HepG2 (cell line): ENCODE results near the gene NBEA. TPM values are rescaled to one million over a fixed set of nuclear protein-coding genes. Genes with fewer than 3 reads are reported as not detected.

ENCODE experiments used
- ARID4A ChIP-seq: sonication (generic); formaldehyde crosslinking; IDR thresholded peaks from 2 replicates; pipeline ENCODE4 v1.5.0; 2020; ENCODE audit warnings: mild to moderate bottlenecking, missing genetic modification reagents, borderline replicate concordance
- ATF7-NPFF ChIP-seq: sonication (generic); formaldehyde crosslinking; IDR thresholded peaks from 2 replicates; pipeline ENCODE4 v1.8.1; 2023; ENCODE audit warnings: mild to moderate bottlenecking, low read depth, missing genetic modification reagents, moderate library complexity
- BRD4 ChIP-seq: sonication (generic); formaldehyde crosslinking; IDR thresholded peaks from 2 replicates; pipeline ENCODE4 v1.4.0; 2020; ENCODE audit warnings: missing genetic modification reagents
- GTF2F1 ChIP-seq: fragments of 150-350 bp; IDR thresholded peaks from 2 replicates; pipeline ENCODE4 v1.6.1; 2014; ENCODE audit warnings: low read length
- HNRNPH1 ChIP-seq: fragments of 200-400 bp; formaldehyde crosslinking; optimal IDR thresholded peaks from 2 replicates; pipeline ENCODE3; 2017; ENCODE audit warnings: mild to moderate bottlenecking, low read depth, low read length
- JDP2 ChIP-seq: sonication (generic); formaldehyde crosslinking; IDR thresholded peaks from 2 replicates; pipeline ENCODE4 v1.8.1; 2022; ENCODE audit warnings: missing genetic modification reagents, borderline replicate concordance
- KDM3A ChIP-seq: IDR thresholded peaks from 2 replicates; pipeline ENCODE4 v1.6.1; 2018; ENCODE audit warnings: low read depth, missing compliant biosample characterization
- KLF16 ChIP-seq, 2 experiments: sonication (generic) in 1 of 2; formaldehyde crosslinking in 1 of 2; IDR thresholded peaks; 2 replicates each; pipeline versions ENCODE4 v1.6.1 to v1.8.0; 2016 to 2023; ENCODE audit warnings: missing genetic modification reagents in 2 of 2, missing compliant biosample characterization in 1 of 2
- PREB ChIP-seq: sonication (generic); formaldehyde crosslinking; IDR thresholded peaks from 2 replicates; pipeline ENCODE4 v1.4.0; 2020; ENCODE audit warnings: missing genetic modification reagents
- RNF219 ChIP-seq: sonication (generic); formaldehyde crosslinking; IDR thresholded peaks from 2 replicates; pipeline ENCODE4 v1.5.0; 2020; ENCODE audit warnings: mild to moderate bottlenecking, missing genetic modification reagents
- SMAD1 ChIP-seq: sonication (generic); formaldehyde crosslinking; IDR thresholded peaks from 2 replicates; pipeline ENCODE4 v1.4.0; 2020; ENCODE audit warnings: missing genetic modification reagents, low read depth, mild to moderate bottlenecking, borderline replicate concordance
- TGIF2 ChIP-seq: IDR thresholded peaks from 2 replicates; pipeline ENCODE4 v1.6.1; 2016; ENCODE audit warnings: control low read depth, missing compliant biosample characterization
- TIGD3 ChIP-seq: sonication (generic); formaldehyde crosslinking; IDR thresholded peaks from 2 replicates; pipeline ENCODE4 v1.5.1; 2020; ENCODE audit warnings: mild to moderate bottlenecking, missing genetic modification reagents, borderline replicate concordance
- ZBTB7A ChIP-seq: sonication (generic); formaldehyde crosslinking; IDR thresholded peaks from 2 replicates; pipeline ENCODE4 v1.8.0; 2022; ENCODE audit warnings: mild to moderate bottlenecking, missing genetic modification reagents
- ZBTB7B ChIP-seq: sonication (generic); formaldehyde crosslinking; IDR thresholded peaks from 2 replicates; pipeline ENCODE4 v1.4.0; 2020; ENCODE audit warnings: missing genetic modification reagents
- ZFP82 ChIP-seq: sonication (generic); formaldehyde crosslinking; IDR thresholded peaks from 2 replicates; pipeline ENCODE4 v1.5.1; 2020; ENCODE audit warnings: mild to moderate bottlenecking, missing genetic modification reagents, borderline replicate concordance
- ZNF121 ChIP-seq: sonication (generic); formaldehyde crosslinking; IDR thresholded peaks from 2 replicates; pipeline ENCODE4 v1.5.0; 2020; ENCODE audit warnings: mild to moderate bottlenecking, missing genetic modification reagents
- ZNF235 ChIP-seq: sonication (generic); formaldehyde crosslinking; IDR thresholded peaks from 2 replicates; pipeline ENCODE4 v1.8.1; 2023; ENCODE audit warnings: mild to moderate bottlenecking, missing genetic modification reagents, borderline replicate concordance
- ZNF674 ChIP-seq: sonication (generic); formaldehyde crosslinking; IDR thresholded peaks from 2 replicates; pipeline ENCODE4 v1.5.0; 2020; ENCODE audit warnings: low read depth, mild to moderate bottlenecking, missing genetic modification reagents
- ZSCAN31 ChIP-seq: sonication (generic); formaldehyde crosslinking; IDR thresholded peaks from 2 replicates; pipeline ENCODE4 v1.5.0; 2020; ENCODE audit warnings: low read depth, mild to moderate bottlenecking, missing genetic modification reagents
- polyA plus RNA-seq, 8 experiments: library from polyadenylated mRNA; depleted of rRNA in 3 of 8; stranded (reverse) in 7 of 8; unstranded in 1 of 8; fragments of >200 nt; fragmentation: Illumina TruSeq in 4 of 8; extraction: Trizol in 4 of 8; gene quantifications; 2 replicates each; pipeline versions ENCODE4 v1.2.1 to v1.2.3, GENCODE V29; 2011 to 2016; ENCODE audit warnings: low read depth in 4 of 8, missing spikeins in 1 of 8, mixed read lengths in 1 of 8; ENCODE audit not compliant: insufficient read depth in 1 of 8
- total RNA-seq, 5 experiments: library from RNA; depleted of rRNA; stranded (reverse); fragments of >200 nt; fragmentation: Illumina TruSeq; extraction: Trizol; gene quantifications; 2 replicates each; pipeline ENCODE4 v1.2.3, GENCODE V29; 2016; ENCODE audit warnings: low read depth in 1 of 5

Gene NBEA
- total and polyA plus RNA-seq, 2 of the 13 experiments (the other 11 are each of a cell fraction or from before 2014, with no cell fraction given) = 2.7 to 2.8 TPM

- TF ChIP-seq RNF219 (CRISPR knock-in tag) (no peak), TIGD3 (no peak), ZSCAN31 (peak; percentile 23; the same call in 1 of the 2 replicates), ZNF235 (CRISPR knock-in tag) (no peak), ZFP82 (CRISPR knock-in tag) (no peak), HNRNPH1 (no peak), KDM3A (CRISPR knock-in tag) (no peak), ZNF121 (CRISPR knock-in tag) (no peak), BRD4 (CRISPR knock-in tag) (0 out of 2 replicates have a peak, but pooled peaks have one; percentile 29), PREB (no peak), SMAD1 (no peak), ZBTB7B (CRISPR knock-in tag) (peak; percentile 59; the same call in 1 of the 2 replicates), ZNF674 (CRISPR knock-in tag) (0 out of 2 replicates have a peak, but pooled peaks have one; percentile 26), TGIF2 (no peak), ATF7-NPFF (CRISPR knock-in tag) (0 out of 2 replicates have a peak, but pooled peaks have one; percentile 45), JDP2 (no peak), ZBTB7A (CRISPR knock-in tag) (peak; percentile 40; the same call in 1 of the 2 replicates), ARID4A (CRISPR knock-in tag) (peak; percentile 60), GTF2F1 (no peak), KLF16 (CRISPR knock-in tag; IDR thresholded peaks at IDR 0.05) (peak in 1 of 2 experiments; percentile 65; a peak in 1 of 4 replicates)
These were observed at the start of gene NBEA (continued) for GRCh38 chr13:34941835-34942731.
